BLaER1 treated with 17β-estradiol and CSF1 and Interleukin-3, amounts not matched to agents 10 nM and 100 nM (cell line): ENCODE results near the gene TRMT112.
A peak's percentile ranks its signal among the peaks of the same experiment; 100 is the strongest.

Experiments
- H3K27ac ChIP-seq, 11 experiments: shearing (Covaris generic); formaldehyde crosslinking; 2 replicates each; pipeline ENCODE4 v1.8.1; 2022
- H3K27me3 ChIP-seq, 11 experiments: shearing (Covaris generic); formaldehyde crosslinking; 2 replicates each; pipeline ENCODE4 v1.8.1; 2022
- H3K36me3 ChIP-seq, 11 experiments: shearing (Covaris generic); formaldehyde crosslinking; 2 replicates each; pipeline ENCODE4 v1.8.1; 2022
- H3K4me1 ChIP-seq, 10 experiments: shearing (Covaris generic); formaldehyde crosslinking; 2 replicates each; pipeline ENCODE4 v1.8.1; 2022
- H3K4me2 ChIP-seq, 11 experiments: shearing (Covaris generic); formaldehyde crosslinking; 2 replicates each; pipeline ENCODE4 v1.8.1; 2022
- H3K4me3 ChIP-seq, 10 experiments: shearing (Covaris generic); formaldehyde crosslinking; 2 replicates each; pipeline ENCODE4 v1.8.1; 2022
- H3K9ac ChIP-seq, 11 experiments: shearing (Covaris generic); formaldehyde crosslinking; 2 replicates each; pipeline ENCODE4 v1.8.1; 2022
- H3K9me3 ChIP-seq, 11 experiments: shearing (Covaris generic); formaldehyde crosslinking; replicated peaks in 1 of 11; 2 replicates each; pipeline ENCODE4 v1.8.1; 2022
- H4K20me1 ChIP-seq, 11 experiments: shearing (Covaris generic); formaldehyde crosslinking; 2 replicates each; pipeline ENCODE4 v1.8.1; 2022
- Cebpa-rat ChIP-seq, 11 experiments: shearing (Covaris generic); IDR thresholded peaks; 2 replicates each; pipeline ENCODE4 v1.8.1; 2022

TRMT112 gene

GRCh38 chr11:64358907-64359711 lies 41.8 kb upstream of the TRMT112 start, which contains the start of gene RPS6KA4:
Gene RPS6KA4 (plus strand): TSS chr11:64359162. CDS start chr11:64359236, 74 bp downstream.
- H3K4me1 ChIP-seq: peaks cover 56 to 80% (median 71%) of the 10 kb centered on the region in 10 experiments
- H3K27me3 ChIP-seq: no peaks in the 10 kb centered on the region
- peaks cover 0 to 26% (median 15%) of the 10 kb centered on the region in 11 experiments; a peak in 13 of 22 replicates for H4K20me1 ChIP-seq
- H3K36me3 ChIP-seq: peaks cover 28 to 34% (median 33%) of the 10 kb centered on the region in 11 experiments
- peak within 1 kb of the TSS; percentile 93 to 100 (median 99) for H3K4me2 ChIP-seq
- TF ChIP-seq Cebpa-rat (IDR thresholded peaks at IDR 0.05): no peak
- no peaks in the 10 kb centered on the region for H3K9me3 ChIP-seq
- H3K9ac ChIP-seq: peak within 1 kb of the TSS; percentile 73 to 88 (median 84)
- peak within 1 kb of the TSS; percentile 66 to 88 (median 84) for H3K4me3 ChIP-seq
- H3K27ac ChIP-seq: peak within 1 kb of the TSS; percentile 56 to 83 (median 78); a peak in 21 of 22 replicates

DNA sequence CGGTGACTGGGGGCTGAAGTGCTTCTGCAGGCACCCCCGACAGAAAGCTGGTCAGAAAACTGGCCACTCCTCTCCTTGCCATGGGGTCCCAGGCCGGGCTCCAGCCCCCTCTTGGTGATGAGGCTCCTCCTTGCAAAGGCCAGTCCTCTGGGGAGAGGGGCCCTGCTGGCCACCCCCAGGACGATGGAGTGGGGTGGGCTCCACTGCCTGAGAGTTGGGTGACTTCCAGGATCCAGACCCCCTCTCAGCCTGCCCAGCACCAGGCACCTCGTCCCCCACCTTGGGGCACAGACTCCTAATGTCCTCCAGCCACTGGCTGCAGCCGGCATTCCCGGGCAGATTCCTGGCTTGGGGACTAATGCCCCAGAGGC lies 41.2 kb upstream of the TRMT112 start:
- peaks cover 0 to 4% (median 0%) of the 10 kb centered on the region in 11 experiments; a peak in 4 of 22 replicates for H3K27me3 ChIP-seq
- H3K36me3 ChIP-seq: peaks cover 23 to 28% (median 27%) of the 10 kb centered on the region in 11 experiments
- peak overlapping the region; percentile 66 to 88 (median 84) for H3K4me3 ChIP-seq
- H4K20me1 ChIP-seq: peaks cover 0 to 26% (median 15%) of the 10 kb centered on the region in 11 experiments; a peak in 13 of 22 replicates
- no peak for TF ChIP-seq Cebpa-rat (IDR thresholded peaks at IDR 0.05)
- peak overlapping the region; percentile 56 to 83 (median 78); a peak in 21 of 22 replicates for H3K27ac ChIP-seq
- H3K9me3 ChIP-seq: no peaks in the 10 kb centered on the region
- H3K4me1 ChIP-seq: peaks cover 56 to 84% (median 75%) of the 10 kb centered on the region in 10 experiments
- H3K9ac ChIP-seq: peak overlapping the region; percentile 73 to 88 (median 84)
- peak overlapping the region; percentile 93 to 100 (median 99) for H3K4me2 ChIP-seq

DNA sequence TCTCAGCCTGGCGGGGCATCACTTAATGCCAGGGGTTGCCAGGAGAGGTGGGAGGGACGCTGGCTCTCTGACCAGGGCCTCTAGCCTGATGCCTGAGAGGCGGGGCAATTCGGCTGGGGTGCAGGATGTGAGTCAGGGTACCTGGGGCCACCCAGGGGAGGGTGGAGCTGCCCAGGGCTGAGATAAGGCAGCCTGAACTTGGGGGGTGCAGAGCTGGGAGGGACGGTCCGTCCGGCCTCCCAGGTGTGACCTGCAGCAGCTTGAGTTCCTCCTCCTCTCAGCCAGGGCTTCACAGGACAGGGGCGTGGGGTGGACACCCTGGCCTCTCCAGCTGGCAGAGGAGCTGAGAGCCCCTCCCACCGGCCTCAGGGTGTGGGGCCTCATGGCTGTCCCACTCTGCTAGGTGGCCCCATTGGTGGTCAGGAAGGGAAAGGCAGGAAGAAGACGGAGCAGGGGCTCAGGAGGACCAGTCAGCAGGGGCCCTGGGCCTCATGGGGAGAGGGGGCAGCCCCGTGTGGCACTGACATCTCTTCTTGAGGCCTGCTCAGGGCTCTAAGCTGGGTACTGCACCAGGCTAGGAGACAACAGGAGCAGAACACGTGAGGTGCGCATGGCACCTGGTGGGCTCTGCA lies 40.7 kb upstream of the TRMT112 start:
- peaks cover 19 to 23% (median 22%) of the 10 kb centered on the region in 11 experiments for H3K36me3 ChIP-seq
- no peaks in the 10 kb centered on the region for H3K9me3 ChIP-seq
- H3K9ac ChIP-seq: peak overlapping the region; percentile 15 to 88 (median 84); a peak in 18 of 22 replicates
- peak overlapping the region; percentile 93 to 100 (median 99) for H3K4me2 ChIP-seq
- no peak for TF ChIP-seq Cebpa-rat (IDR thresholded peaks at IDR 0.05)
- peak overlapping the region; percentile 66 to 88 (median 84); a peak in 17 of 20 replicates for H3K4me3 ChIP-seq
- peaks cover 0 to 30% (median 15%) of the 10 kb centered on the region in 11 experiments; a peak in 13 of 22 replicates for H4K20me1 ChIP-seq
- H3K27ac ChIP-seq: peak overlapping the region in 7 of 11 experiments; percentile 16 to 83 (median 78); a peak in 10 of 22 replicates
- H3K4me1 ChIP-seq: peaks cover 60 to 89% (median 80%) of the 10 kb centered on the region in 10 experiments
- peaks cover 0 to 9% (median 0%) of the 10 kb centered on the region in 11 experiments; a peak in 6 of 22 replicates for H3K27me3 ChIP-seq

GRCh38 chr11:64357446-64357845 lies 40.1 kb upstream of the TRMT112 start:
- Histone ChIP-seq H3K36me3 (peaks cover 13 to 18% (median 17%) of the 10 kb centered on the region in 11 experiments), H3K27ac (peak overlapping the region in 6 of 11 experiments; percentile 2 to 44 (median 12); a peak in 6 of 22 replicates), H3K4me1 (peaks cover 65 to 95% (median 85%) of the 10 kb centered on the region in 10 experiments), H3K9me3 (no peaks in the 10 kb centered on the region), H3K4me2 (peak overlapping the region; percentile 93 to 100 (median 99)), H3K27me3 (peaks cover 0 to 15% (median 0%) of the 10 kb centered on the region in 11 experiments; a peak in 6 of 22 replicates), H4K20me1 (peaks cover 0 to 36% (median 15%) of the 10 kb centered on the region in 11 experiments; a peak in 12 of 22 replicates), H3K9ac (peak overlapping the region in 7 of 11 experiments; percentile 15 to 85 (median 84); a peak in 13 of 22 replicates), H3K4me3 (peak overlapping the region in 2 of 10 experiments; percentile 8 to 84; a peak in 1 of 20 replicates)
- no peak for TF ChIP-seq Cebpa-rat (IDR thresholded peaks at IDR 0.05)

DNA sequence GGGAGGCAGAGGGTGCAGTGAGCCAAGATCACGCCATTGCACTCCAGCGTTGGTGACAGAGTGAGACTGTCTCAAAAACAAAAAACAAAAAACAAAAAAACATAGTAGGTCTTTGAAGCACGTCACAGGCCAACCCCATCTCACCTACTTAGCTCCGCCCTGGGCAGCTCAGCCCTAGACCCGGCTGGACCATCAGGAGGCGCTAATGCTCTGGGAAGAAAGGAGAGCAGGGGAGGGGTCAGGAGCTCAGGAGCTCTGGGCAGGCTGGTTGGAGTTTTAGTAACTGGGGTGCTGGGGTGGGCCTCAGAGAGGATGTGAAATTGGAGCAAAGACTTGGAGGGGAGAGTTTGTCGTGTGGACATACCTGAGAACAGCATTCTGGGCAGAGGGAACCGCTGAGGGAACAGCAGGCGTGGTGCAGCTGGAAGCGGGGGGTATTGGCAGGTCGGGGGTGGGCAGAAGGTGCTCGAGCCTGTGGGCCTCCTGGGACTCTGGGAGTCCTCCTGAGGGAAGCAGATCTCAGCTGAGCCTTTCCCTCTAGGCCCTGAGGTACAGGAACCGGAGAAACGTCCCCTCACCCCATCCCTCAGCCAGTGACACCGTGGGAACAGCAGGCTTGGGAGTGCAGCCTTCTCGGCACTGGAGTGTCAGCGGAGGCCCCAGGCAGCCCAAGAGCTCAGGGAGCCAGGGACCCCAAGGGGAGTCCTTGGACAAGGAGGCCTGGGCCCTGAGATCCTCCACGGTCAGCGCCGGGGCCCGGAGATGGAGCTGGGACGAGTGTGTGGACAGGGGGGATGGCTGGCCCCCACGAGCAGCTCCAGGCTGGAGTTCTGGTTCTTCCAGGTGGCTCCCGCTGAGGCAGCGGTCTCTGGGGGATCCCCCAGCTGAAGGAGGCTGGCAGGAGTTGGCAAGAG lies 39.4 kb upstream of the TRMT112 start:
- Histone ChIP-seq H3K4me2 (peak overlapping the region; percentile 93 to 100 (median 99)), H3K36me3 (peaks cover 6 to 11% (median 10%) of the 10 kb centered on the region in 11 experiments; a peak in 21 of 22 replicates), H3K9ac (peak overlapping the region in 6 of 11 experiments; percentile 15 to 85 (median 84); a peak in 9 of 22 replicates), H3K27me3 (peaks cover 0 to 22% (median 0%) of the 10 kb centered on the region in 11 experiments; a peak in 7 of 22 replicates), H3K9me3 (no peaks in the 10 kb centered on the region), H3K4me3 (no peak overlapping the region), H4K20me1 (peaks cover 0 to 40% (median 16%) of the 10 kb centered on the region in 11 experiments; a peak in 14 of 22 replicates), H3K27ac (peak overlapping the region in 8 of 11 experiments; percentile 2 to 44 (median 20); a peak in 7 of 22 replicates), H3K4me1 (peaks cover 72 to 98% (median 92%) of the 10 kb centered on the region in 10 experiments)
- no peak for TF ChIP-seq Cebpa-rat (IDR thresholded peaks at IDR 0.05)

DNA sequence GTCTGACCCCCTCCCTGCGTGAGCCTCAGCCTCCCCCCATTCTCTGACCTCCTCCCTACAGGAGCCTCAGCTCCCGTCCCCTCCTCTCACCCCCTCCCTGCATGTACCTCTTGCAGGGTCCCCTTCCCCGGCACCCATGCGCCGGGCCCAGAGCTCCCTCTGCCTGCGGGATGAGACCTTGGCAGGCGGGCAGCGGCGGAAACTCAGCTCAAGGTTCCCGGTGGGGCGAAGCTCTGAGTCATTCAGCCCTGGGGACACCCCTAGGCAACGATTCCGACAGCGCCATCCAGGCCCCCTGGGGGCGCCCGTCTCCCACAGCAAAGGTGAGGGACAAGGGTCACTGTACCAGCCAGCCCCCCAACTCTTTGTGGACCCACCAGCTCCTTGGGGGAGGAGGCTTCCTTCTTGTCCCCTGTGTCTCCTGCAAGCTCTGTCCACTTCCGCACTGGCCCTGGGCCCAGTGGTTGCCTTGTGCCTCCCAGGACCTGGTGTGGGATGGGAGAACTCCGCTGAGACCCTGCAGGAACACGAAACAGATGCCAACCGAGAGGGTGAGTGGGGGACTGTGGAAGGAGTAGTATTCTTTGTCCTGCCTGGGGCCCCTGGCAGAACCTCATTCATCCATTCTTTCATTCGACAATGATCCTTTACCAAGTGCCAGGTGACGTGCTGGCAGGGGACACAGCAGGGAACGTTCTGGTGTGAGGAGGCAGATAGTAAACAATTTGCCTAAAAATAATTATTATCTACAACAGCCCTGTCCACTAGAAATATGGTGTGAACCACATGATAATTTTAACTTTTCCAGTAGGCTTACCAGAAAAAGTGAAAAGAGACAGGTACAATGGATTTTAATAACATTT lies 38.0 kb upstream of the TRMT112 start:
- Histone ChIP-seq H3K4me2 (peak overlapping the region; percentile 58 to 90 (median 80)), H3K9me3 (no peaks in the 10 kb centered on the region), H3K4me1 (peaks cover 76 to 99% (median 96%) of the 10 kb centered on the region in 10 experiments), H3K9ac (peak overlapping the region; percentile 1 to 70 (median 44); a peak in 15 of 22 replicates), H3K27ac (peak overlapping the region in 9 of 11 experiments; percentile 43 to 65 (median 57); a peak in 17 of 22 replicates), H3K4me3 (peak overlapping the region in 5 of 10 experiments; percentile 6 to 45 (median 28); a peak in 7 of 20 replicates), H4K20me1 (peaks cover 0 to 41% (median 21%) of the 10 kb centered on the region in 11 experiments; a peak in 14 of 22 replicates), H3K27me3 (peaks cover 0 to 36% (median 0%) of the 10 kb centered on the region in 11 experiments; a peak in 7 of 22 replicates), H3K36me3 (no peaks in the 10 kb centered on the region)
- no peak for TF ChIP-seq Cebpa-rat (IDR thresholded peaks at IDR 0.05)
